ENCODE data around the gene CYBB.

GRCh38 chrX:37817579-37817978 lies 37.7 kb downstream of the CYBB start:
- no peak for TF ChIP-seq PKNOX1 (IDR thresholded peaks at IDR 0.05)
- TF ChIP-seq SP1 (IDR thresholded peaks at IDR 0.05): no peak
- TF ChIP-seq ELF4 (IDR thresholded peaks at IDR 0.05): no peak
- TF ChIP-seq ARNT (IDR thresholded peaks at IDR 0.05): no peak
- TF ChIP-seq FOXM1 (IDR thresholded peaks at IDR 0.05; ENCODE audit: borderline replicate concordance): no peak
- TF ChIP-seq FOXK2 (IDR thresholded peaks at IDR 0.05): no peak
- TF ChIP-seq SUZ12 (IDR thresholded peaks at IDR 0.05): no peak
- TF ChIP-seq ZNF384 (IDR thresholded peaks at IDR 0.05): no peak
- TF ChIP-seq BHLHE40 (IDR thresholded peaks at IDR 0.05; ENCODE audit: borderline replicate concordance): no peak
- no peak for TF ChIP-seq HDGF (IDR thresholded peaks at IDR 0.05; ENCODE audit: borderline replicate concordance)
- TF ChIP-seq TARDBP (IDR thresholded peaks at IDR 0.05): no peak
- no peak for TF ChIP-seq L3MBTL2 (conservative IDR thresholded peaks at IDR 0.05)
- TF ChIP-seq NFRKB (IDR thresholded peaks at IDR 0.05): no peak
- no peak for TF ChIP-seq FOXA1 (IDR thresholded peaks at IDR 0.05)
